ENCODE results near the gene SELPLG.

DNA sequence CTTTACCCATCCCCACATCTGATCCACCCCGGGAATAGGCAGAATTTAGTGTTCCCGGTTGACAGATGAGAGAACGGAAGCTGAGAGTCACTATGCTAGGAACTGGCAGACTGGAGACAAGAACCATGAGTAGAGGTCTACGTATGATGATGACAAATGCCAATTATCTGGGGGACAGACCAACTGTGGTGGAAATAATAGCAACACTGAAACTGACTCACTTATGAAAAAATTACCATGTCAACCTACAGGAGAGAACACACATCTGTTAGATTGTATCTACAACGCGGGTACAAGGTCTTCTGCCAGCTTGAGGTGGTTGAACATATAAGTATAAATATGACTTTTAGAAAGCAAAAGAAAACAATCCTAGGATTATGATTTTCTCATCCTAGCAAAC is 15.4 kb upstream of the SELPLG start:
- TF ChIP-seq, protein P1, sequence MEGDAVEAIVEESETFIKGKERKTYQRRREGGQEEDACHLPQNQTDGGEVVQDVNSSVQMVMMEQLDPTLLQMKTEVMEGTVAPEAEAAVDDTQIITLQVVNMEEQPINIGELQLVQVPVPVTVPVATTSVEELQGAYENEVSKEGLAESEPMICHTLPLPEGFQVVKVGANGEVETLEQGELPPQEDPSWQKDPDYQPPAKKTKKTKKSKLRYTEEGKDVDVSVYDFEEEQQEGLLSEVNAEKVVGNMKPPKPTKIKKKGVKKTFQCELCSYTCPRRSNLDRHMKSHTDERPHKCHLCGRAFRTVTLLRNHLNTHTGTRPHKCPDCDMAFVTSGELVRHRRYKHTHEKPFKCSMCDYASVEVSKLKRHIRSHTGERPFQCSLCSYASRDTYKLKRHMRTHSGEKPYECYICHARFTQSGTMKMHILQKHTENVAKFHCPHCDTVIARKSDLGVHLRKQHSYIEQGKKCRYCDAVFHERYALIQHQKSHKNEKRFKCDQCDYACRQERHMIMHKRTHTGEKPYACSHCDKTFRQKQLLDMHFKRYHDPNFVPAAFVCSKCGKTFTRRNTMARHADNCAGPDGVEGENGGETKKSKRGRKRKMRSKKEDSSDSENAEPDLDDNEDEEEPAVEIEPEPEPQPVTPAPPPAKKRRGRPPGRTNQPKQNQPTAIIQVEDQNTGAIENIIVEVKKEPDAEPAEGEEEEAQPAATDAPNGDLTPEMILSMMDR (IDR thresholded peaks at IDR 0.05): no peak
- TF ChIP-seq EP300 (IDR thresholded peaks at IDR 0.05): no peak
